Astrocyte of the cerebellum (primary cell): Measurements from ENCODE around the gene ADIPOR1.

Experiments
- DNase-seq: peaks from one replicate; pipeline ENCODE4 v3.0.0-alpha.2; 2011; ENCODE audit warnings: low read depth
- H3K4me3 ChIP-seq: 2 replicates; pipeline ENCODE4 v1.5.1; 2011; ENCODE audit warnings: mild to moderate bottlenecking, low read depth, low read length, moderate library complexity
- in situ Hi-C: cut with HindIII; loops from 2 replicates; pipeline ENCODE4 v1.10.0; 2017; ENCODE audit warnings: low sequenced_read_pairs
- TF ChIP-seq, protein P1 (sequence below): IDR thresholded peaks from 2 replicates; pipeline ENCODE4 v1.5.1; 2012; ENCODE audit warnings: low read length, low read depth, moderate library complexity, mild to moderate bottlenecking; ENCODE audit errors: missing control alignments

Gene ADIPOR1

GRCh38 chr1:202982715-202983430 is 24.8 kb upstream of the ADIPOR1 start:
- TF ChIP-seq, protein P1, sequence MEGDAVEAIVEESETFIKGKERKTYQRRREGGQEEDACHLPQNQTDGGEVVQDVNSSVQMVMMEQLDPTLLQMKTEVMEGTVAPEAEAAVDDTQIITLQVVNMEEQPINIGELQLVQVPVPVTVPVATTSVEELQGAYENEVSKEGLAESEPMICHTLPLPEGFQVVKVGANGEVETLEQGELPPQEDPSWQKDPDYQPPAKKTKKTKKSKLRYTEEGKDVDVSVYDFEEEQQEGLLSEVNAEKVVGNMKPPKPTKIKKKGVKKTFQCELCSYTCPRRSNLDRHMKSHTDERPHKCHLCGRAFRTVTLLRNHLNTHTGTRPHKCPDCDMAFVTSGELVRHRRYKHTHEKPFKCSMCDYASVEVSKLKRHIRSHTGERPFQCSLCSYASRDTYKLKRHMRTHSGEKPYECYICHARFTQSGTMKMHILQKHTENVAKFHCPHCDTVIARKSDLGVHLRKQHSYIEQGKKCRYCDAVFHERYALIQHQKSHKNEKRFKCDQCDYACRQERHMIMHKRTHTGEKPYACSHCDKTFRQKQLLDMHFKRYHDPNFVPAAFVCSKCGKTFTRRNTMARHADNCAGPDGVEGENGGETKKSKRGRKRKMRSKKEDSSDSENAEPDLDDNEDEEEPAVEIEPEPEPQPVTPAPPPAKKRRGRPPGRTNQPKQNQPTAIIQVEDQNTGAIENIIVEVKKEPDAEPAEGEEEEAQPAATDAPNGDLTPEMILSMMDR: no peak
- no peak overlapping the region for H3K4me3 ChIP-seq
- no peak for DNase-seq
- in situ Hi-C loops: no loop called here

DNA sequence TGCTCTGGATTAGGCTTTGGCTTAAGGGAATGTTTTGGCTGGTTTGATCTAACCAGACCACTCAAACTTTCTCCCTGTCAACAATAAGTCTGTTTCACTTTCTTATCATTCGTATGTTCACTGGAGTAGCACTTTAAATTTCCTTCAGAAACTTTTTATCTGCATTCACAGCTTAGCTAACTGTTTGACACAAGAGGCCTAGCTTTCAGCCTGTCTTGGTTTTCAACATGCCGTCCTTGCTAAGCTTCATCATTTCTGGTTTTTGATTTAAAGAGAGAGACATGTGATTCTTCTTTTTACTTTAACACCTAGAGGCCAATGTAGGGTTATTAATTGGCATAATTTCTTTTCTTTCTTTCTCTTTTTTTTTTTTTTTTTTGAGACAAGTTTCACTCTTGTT is 23.8 kb upstream of the ADIPOR1 start:
- DNase-seq: no peak
- in situ Hi-C loops: no loop called here
- no peak overlapping the region for H3K4me3 ChIP-seq
- TF ChIP-seq, protein P1: no peak

DNA sequence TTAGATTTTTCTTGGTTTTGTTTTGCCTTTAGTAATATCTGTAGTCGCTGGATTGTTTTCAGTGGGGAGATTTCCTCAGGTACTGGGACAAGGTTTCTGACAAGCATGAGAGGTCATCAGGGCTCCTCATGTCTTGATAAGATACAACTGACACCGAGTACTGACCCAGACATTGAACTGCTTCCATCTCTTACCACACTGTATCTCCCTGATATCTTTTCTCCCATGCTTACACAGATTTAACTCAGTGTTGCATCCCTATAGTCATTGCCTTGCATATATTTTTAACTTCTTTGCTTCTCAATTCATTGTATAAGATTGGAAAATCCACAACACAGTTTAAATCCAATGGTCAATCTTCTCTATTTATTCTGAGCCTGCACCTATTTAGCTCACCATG is 21.3 kb upstream of the ADIPOR1 start:
- no peak overlapping the region for H3K4me3 ChIP-seq
- no peak for DNase-seq
- in situ Hi-C loops: no loop called here
- TF ChIP-seq, protein P1: no peak

- no peak overlapping the region for H3K4me3 ChIP-seq
- TF ChIP-seq, protein P1: no peak
- DNase-seq: no peak
- in situ Hi-C loops: no loop called here
Observed at GRCh38 chr1:202976633-202977032, 18.5 kb upstream of the ADIPOR1 start.

GRCh38 chr1:202974856-202975255 is 16.7 kb upstream of the ADIPOR1 start:
- in situ Hi-C loops: no loop called here
- TF ChIP-seq, protein P1: no peak
- no peak overlapping the region for H3K4me3 ChIP-seq
- no peak for DNase-seq

DNA sequence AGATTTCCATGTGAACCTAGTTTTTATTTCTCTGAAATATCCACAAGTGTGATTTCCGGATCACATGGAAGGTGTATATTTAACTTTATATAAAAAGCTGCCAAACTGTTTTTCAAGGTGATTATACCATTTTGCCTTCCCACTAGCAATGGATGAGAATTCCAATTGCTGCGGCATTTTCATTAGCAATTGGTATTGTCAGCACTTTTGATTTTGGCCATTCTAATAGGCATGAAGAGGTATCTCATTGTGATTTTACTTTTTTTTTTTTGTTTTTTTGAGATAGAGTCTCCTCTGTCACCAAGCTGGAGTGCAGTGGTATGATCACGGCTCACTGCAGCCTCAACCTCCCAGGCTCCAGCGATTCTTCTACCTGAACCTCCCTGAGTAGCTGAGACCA is 13.9 kb upstream of the ADIPOR1 start:
- in situ Hi-C loops: no loop called here
- no peak overlapping the region for H3K4me3 ChIP-seq
- TF ChIP-seq, protein P1: no peak
- DNase-seq: no peak
